Ovary (tissue), 9 donors: ENCODE data around the gene HIVEP1. TPM values are rescaled to one million over a fixed set of nuclear protein-coding genes. Genes with fewer than 3 reads are reported as not detected.

Experiments
- DNase-seq, 5 donors: peaks; one replicate each; pipeline ENCODE4 v3.0.0-alpha.2; 2019 to 2020
- H3K27ac ChIP-seq, 2 donors: fragments of 200-600 bp; one replicate each; pipeline versions ENCODE4 v1.5.1 to v1.8.0; 2019 to 2022
- H3K27me3 ChIP-seq: fragments of 200-600 bp; one replicate; pipeline ENCODE4 v1.8.0; 2022
- H3K36me3 ChIP-seq: fragments of 200-600 bp; sonication (generic); one replicate; pipeline ENCODE4 v1.5.1; 2019
- H3K4me1 ChIP-seq: one replicate; pipeline ENCODE4 v1.8.1; 2013; ENCODE audit warnings: mild to moderate bottlenecking, moderate library complexity; ENCODE audit not compliant: insufficient read depth
- H3K4me3 ChIP-seq: fragments of 200-600 bp; sonication (generic); one replicate; pipeline ENCODE4 v1.5.1; 2017
- H3K9me3 ChIP-seq, 2 donors: fragments of 200-600 bp in 1 of 2; sonication (generic) in 1 of 2; one replicate each; pipeline versions ENCODE4 v1.5.1 to v1.8.1; 2013 to 2019; ENCODE audit warnings: mild to moderate bottlenecking in 1 of 2, moderate library complexity in 1 of 2
- CTCF ChIP-seq, 3 donors: fragments of 450-650 bp in 2 of 3; fragments of 200-600 bp in 1 of 3; IDR thresholded peaks; one replicate each; pipeline versions ENCODE4 v1.5.1 to v1.8.0; 2016 to 2022; ENCODE audit warnings: antibody characterized with exemption in 3 of 3, mild to moderate bottlenecking in 1 of 3
- EP300 ChIP-seq: sonication (generic); formaldehyde crosslinking; IDR thresholded peaks from one replicate; pipeline ENCODE4 v1.6.1; 2017; ENCODE audit warnings: antibody characterized with exemption
- POLR2A ChIP-seq: fragments of 450-650 bp; IDR thresholded peaks from one replicate; pipeline ENCODE4 v1.6.1; 2017; ENCODE audit warnings: antibody characterized with exemption, mild to moderate bottlenecking, moderate library complexity
- WGBS, 3 donors: extraction: QIAGEN DNeasy Blood & Tissue Kit in 1 of 3; methylation state at CpG; one replicate each; pipeline versions ENCODE4 v1.1.5 to v1.1.7; 2013 to 2017; 5-methylcytosine and 5-hydroxymethylcytosine counted together
- intact Hi-C, 4 donors: fragments of 100-400 bp; cut with DNase I; formaldehyde crosslinking; loops; one replicate each; pipeline versions ENCODE4 v1.11.0 to v1.15.1; 2022 to 2023
- polyA plus RNA-seq, 2 donors: library from polyadenylated mRNA; stranded (reverse); fragments of 200-250 nt in 1 of 2; fragments of 350-450 nt in 1 of 2; fragmentation: Illumina TruSeq in 1 of 2; extraction: RNeasy Lipid Tissue Mini Kit (QIAGEN cat#74804) in 1 of 2; gene quantifications; one replicate each; pipeline ENCODE4 v1.2.3, GENCODE V29; 2013 to 2014
- total RNA-seq, 7 donors: library from RNA; depleted of rRNA in 2 of 7; stranded (reverse); fragments of >200 nt in 2 of 7; fragmentation: NEBNext Ultra II Directional in 3 of 7; extraction: Animal tissue kit (Norgen Biotek cat#: 25700) in 3 of 7; gene quantifications; one replicate each; pipeline versions ENCODE4 v1.1.0 to v1.2.4, GENCODE V29; 2016 to 2023
- donor health status: DM: no; HTN: no; CAD: no; lungs with moderate emphysema.
- donor health status: DM: no; HTN: no; CAD: no.
- donor health status: Bipolar disorder and iron deficiency.
- donor health status: DM: yes; HTN: yes; CAD: no.
- donor health status: DM: no; HTN: no; CAD: no.
- donor health status: DM: yes; HTN: yes; CAD: no.

HIVEP1 gene
- total and polyA plus RNA-seq, 9 donors = 11.9 to 45.0 (median 27.0) TPM

GRCh38 chr6:12058172-12058961, 46.3 kb downstream of the HIVEP1 start:
- Histone ChIP-seq H3K4me1 (peaks cover 6% of the 10 kb centered on the region), H3K36me3 (no peaks in the 10 kb centered on the region), H3K27me3 (no peaks in the 10 kb centered on the region), H3K27ac (no peak overlapping the region), H3K4me3 (no peak overlapping the region), H3K9me3 (no peaks in the 10 kb centered on the region)
- DNase-seq = no peak
- no peak for TF ChIP-seq POLR2A
- no peak for TF ChIP-seq EP300
- TF ChIP-seq CTCF (IDR thresholded peaks at IDR 0.05) = no peak
- intact Hi-C loops = no loop called here
- 87 to 90% (median 87%) methylated on average over 5 of the region's 5 CpGs for WGBS, 3 donors

DNA sequence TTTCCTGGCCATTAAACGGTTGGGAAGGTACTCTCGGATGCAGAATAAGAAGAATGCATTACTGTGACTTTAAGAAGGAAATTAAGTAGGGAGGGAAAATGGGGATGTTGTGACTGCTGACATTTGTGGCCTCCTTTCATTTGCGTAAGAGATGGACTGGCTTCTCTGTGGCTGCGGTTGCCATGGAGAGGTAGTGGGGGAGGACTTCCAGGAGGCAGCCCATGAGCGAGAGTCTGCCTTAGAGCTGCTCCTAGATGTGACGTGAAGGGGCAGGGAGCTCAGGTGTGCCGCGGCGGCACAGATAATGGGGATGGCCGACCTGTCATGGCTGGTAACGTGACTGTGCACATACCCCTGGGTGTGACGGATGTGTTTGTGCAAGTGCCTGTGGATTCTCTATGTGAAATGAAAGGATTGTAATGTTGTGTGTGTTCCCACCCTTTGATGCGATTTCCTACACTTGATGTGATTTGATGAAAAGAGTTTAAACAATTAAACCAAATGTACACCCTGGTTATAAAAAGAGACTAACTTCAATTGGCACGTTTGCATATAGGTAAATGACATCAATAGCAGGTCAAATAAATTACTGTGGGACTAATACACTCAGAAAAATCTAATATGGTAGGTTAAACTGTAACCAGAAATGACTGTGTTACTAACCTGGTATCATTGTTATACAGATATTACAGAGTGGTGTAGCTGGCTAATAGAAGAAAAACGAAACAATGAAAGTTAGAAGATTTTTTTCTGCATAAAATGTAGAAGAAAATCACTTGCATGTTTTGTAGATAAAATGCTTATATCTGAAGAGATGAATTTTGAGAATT, 48.9 kb downstream of the HIVEP1 start:
- Histone ChIP-seq H3K27ac (no peak overlapping the region), H3K4me3 (no peak overlapping the region), H3K9me3 (no peaks in the 10 kb centered on the region), H3K36me3 (no peaks in the 10 kb centered on the region), H3K27me3 (no peaks in the 10 kb centered on the region), H3K4me1 (peaks cover 10% of the 10 kb centered on the region)
- intact Hi-C loops = no loop called here
- no peak for TF ChIP-seq EP300
- TF ChIP-seq POLR2A = no peak
- no peak for TF ChIP-seq CTCF (IDR thresholded peaks at IDR 0.05)
- WGBS, 3 donors = 74 to 81% (median 76%) methylated on average over 15 of the region's 15 CpGs
- no peak for DNase-seq

DNA sequence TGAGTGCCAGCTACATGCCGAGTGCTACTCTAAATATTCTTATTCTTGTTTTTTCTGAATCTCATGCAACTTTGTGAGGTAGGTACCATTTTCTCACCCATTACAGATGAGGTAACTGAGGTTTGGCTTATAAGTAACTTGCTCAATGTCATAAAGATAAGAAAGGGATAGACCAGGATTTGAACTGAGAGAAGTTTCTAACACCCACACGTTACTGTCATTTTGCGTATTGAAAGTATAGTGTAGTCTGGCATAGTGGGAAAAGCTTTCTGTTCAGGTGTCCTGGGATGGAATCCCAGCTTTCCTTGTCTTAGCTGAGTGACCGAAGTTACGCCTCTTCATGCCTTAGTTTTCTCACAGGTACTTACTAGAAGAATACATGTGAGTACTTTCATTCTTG, 50.5 kb downstream of the HIVEP1 start:
- Histone ChIP-seq H3K36me3 (no peaks in the 10 kb centered on the region), H3K27me3 (no peaks in the 10 kb centered on the region), H3K4me1 (peaks cover 11% of the 10 kb centered on the region), H3K9me3 (no peaks in the 10 kb centered on the region), H3K4me3 (no peak overlapping the region), H3K27ac (no peak overlapping the region)
- intact Hi-C loops = no loop called here
- WGBS, 3 donors = 97 to 99% (median 98%) methylated on average over 5 of the region's 5 CpGs
- TF ChIP-seq EP300 = no peak
- no peak for TF ChIP-seq CTCF (IDR thresholded peaks at IDR 0.05)
- TF ChIP-seq POLR2A = no peak
- DNase-seq = no peak

DNA sequence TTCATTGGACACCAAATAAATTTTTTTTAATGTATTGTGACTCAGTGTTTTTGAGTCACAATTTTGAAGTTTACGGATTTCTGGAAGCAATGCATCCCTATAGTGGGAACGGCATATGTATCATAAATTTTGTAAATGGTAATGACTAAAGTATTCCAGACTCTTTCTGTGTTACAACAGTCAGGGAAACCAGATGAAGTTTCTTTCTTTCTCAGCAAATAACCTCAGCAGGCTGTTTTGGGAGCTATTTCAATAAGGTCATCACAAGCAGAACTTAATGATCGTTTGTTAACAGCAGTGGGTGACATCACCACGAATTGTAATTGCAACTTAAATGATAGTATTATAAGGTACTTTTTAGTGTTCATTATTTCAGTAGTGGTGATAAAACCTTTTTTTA, 52.0 kb downstream of the HIVEP1 start:
- H3K27me3 ChIP-seq = no peaks in the 10 kb centered on the region
- no peak for DNase-seq
- WGBS, 3 donors = 59 to 77% (median 74%) methylated on average over 4 of the region's 4 CpGs
- intact Hi-C loops = no loop called here
- no peaks in the 10 kb centered on the region for H3K36me3 ChIP-seq
- TF ChIP-seq POLR2A (no peak), CTCF (IDR thresholded peaks at IDR 0.05) (no peak), EP300 (no peak)
- H3K9me3 ChIP-seq = no peaks in the 10 kb centered on the region
- H3K4me3 ChIP-seq = no peak overlapping the region
- H3K27ac ChIP-seq = no peak overlapping the region
- peaks cover 9% of the 10 kb centered on the region for H3K4me1 ChIP-seq
